Measurements from ENCODE around the gene FIS1.

- TF ChIP-seq POLR2A (IDR thresholded peaks at IDR 0.05) (no peak), CTCF (IDR thresholded peaks at IDR 0.05) (no peak)
These were observed 26.1 kb upstream of the FIS1 start for GRCh38 chr7:101271021-101271420.
